ACHN (cell line): Measurements from ENCODE around the gene CHSY1.
"Not testable (repeated sequence)": the region's sequence is repeated elsewhere in the genome, so short reads cannot be mapped to it uniquely, and the experiment has no call there.

Experiments
- DNase-seq: peaks from one replicate; pipeline ENCODE4 v3.0.0-alpha.2; 2015
- in situ Hi-C: cut with HindIII; loops from 2 replicates; pipeline ENCODE4 v1.10.0; 2017; ENCODE audit warnings: low sequenced_read_pairs, low pct_ligation_motif_present, low pct_unique_long_range_greater_than_20kb

CHSY1 gene, protein sequence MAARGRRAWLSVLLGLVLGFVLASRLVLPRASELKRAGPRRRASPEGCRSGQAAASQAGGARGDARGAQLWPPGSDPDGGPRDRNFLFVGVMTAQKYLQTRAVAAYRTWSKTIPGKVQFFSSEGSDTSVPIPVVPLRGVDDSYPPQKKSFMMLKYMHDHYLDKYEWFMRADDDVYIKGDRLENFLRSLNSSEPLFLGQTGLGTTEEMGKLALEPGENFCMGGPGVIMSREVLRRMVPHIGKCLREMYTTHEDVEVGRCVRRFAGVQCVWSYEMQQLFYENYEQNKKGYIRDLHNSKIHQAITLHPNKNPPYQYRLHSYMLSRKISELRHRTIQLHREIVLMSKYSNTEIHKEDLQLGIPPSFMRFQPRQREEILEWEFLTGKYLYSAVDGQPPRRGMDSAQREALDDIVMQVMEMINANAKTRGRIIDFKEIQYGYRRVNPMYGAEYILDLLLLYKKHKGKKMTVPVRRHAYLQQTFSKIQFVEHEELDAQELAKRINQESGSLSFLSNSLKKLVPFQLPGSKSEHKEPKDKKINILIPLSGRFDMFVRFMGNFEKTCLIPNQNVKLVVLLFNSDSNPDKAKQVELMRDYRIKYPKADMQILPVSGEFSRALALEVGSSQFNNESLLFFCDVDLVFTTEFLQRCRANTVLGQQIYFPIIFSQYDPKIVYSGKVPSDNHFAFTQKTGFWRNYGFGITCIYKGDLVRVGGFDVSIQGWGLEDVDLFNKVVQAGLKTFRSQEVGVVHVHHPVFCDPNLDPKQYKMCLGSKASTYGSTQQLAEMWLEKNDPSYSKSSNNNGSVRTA

DNA sequence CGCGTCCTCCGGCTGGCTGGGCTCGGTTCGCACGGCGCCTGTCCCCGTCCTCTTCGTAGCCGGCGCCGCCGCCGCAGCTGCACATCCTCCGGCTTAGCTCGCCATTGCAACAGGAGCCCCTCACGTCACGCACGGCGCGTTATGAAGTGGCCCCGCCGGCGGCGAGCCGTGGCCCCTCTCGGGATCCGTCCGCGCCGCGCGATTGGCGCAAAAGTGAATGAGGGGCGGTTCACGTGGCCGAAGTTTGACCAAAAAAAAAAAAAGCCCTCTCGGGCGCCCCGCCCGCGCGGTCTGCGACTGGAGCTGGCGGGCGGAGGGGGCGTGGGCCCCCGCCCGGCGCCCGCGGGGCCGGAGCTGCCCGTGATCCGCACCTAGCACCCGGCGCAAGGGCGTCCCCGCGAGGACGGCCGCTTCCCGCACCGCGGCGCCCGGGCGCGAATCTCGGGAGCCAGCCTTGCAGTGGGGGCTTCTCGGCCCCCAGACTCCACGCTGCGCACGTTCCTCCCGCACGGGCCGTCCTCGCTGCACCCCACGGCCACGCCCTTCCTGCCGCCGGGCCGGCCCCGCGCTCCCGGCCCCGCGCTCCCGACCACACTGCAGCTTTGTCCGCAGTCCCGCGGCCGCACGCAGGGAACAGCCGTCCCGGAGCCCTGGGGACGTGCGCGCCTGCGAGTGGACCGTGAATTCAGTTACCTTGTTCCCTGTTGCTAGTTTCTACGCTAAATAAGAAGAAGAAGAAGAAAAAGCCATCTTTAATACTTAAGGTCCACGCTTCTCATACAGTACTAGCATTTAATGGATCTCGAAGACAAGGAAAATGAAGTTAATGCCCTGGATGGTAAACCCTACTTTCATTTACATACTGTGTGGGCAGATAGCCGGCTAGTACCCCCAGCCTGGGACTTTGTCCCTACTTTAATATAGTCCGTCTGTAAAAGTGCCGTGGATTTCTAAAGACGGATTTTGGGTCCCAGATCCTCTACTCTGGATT, at the start of gene CHSY1:
CHSY1 (minus strand) TSS at position 219 of the 991 bp plus-strand sequence. CDS start 592 bp downstream, outside the sequence.
- peak; percentile 88 for DNase-seq
- in situ Hi-C loops: no loop called here

DNA sequence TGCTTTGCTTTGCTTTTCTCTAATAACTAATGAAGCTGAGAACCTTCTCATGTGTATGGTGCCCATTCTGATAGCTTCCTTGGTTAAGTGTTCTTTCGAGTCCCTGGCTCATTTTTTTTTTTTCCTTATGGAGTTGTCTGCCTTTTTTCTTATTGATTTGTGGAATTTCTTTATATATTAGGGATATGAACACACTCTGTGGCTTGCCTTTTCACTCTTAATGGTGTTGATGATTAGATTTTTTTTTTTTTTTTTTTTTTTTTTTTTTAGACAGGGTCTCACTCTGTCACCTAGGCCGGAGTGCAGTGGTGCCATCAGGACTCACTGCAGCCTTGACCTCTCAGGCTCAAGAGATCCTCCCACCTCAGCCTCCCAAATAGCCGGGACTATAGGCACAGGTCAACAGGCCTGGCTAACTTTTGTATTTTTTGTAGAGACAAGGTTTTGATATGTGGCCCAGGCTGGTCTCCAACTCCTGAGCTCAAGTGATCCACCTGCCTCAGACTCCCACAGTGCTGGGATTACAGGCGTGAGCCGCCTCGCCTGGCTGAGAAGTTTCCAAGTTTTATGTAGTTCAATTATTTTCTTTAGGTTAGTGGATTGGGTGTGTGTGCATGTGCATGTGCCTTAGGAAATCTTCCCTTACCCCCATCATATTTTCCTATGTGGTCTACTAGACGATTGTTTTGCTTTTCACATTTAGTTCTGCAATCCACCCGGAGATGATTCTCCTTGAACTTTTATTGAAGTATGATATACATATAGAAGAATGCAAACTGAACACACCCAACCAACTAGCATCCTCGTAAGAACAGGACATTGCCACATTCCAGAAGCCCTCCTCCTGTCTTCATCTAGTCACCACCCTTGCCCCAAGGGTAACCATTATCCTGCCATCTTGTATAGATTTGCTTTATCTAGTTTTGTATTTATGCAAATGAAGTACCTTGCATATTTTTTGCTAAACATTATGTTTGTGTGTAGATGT, 44.9 kb upstream of the CHSY1 start:
- in situ Hi-C loops: no loop called here
- no peak for DNase-seq

DNA sequence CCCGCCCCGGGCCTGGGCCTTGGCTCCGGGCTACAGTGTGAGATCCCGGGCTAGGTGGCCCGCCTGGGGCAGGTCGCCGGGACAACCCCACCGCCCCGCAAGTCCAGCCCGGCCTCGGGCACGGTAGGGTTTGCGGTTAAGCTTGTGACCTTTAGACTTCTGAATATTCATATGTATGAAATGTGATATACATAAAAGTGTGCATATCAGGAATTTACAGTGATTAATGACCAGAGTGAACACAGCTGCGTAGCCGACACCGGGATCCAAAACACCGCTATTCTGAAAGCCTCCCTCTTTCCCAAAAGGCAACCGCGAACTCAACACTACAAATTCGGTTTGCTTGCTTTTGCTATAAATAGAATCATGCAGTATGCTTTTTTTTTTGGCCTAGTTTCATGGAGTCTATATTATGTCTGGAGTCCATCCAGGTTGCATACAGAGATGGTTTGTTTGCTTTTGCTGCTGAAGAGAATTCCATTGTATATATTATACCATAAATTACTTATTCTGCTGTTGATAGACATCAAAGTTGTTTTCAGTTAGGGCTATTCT, 43.8 kb upstream of the CHSY1 start:
- no peak for DNase-seq
- in situ Hi-C loops: no loop called here

DNA sequence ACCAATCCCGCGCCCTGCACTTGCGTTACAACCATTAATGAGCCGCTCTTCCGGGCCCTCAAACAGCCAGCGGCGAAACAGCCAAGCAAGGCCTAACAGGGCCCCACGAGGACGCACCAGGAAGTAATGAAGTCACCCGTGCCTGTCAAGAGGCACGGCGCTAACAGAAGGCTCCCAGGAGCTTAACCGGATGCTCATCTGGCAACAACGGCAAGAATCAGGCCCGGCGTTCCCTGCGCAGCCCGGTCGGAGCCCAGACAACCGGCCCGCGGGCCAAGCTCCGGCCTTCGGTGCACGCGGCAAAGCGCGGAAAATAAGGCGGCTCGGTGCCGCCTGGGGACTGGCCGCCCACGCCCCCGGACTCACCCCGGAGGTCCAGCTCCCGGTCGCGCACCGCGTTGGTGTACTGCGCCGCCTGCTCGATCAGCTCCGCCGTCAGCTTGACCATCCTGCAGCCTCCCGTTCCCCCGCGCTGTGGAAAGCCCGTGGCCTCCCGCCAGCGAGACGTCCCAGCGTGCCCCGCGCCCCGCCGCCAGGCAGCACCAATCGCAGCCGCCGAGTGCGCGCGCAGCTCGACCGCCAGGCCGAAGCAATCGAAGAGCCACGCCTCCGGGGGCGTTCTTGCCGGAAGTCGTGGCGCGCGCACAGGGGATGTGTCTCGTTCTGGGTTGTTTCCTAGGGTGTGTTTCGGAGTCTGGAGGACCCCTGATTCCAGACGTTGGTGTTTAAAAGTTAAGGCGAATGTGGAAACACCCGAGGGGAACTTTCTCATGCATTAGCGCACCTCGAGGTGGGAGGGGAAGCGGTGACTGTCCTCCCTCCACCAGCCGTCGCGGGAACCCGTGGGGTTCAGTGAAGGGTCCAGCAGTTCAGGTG, 43.1 kb upstream of the CHSY1 start, which contains the start of gene SNRPA1:
SNRPA1 (minus strand) TSS at position 518 of the 876 bp plus-strand sequence; CDS start at position 448, 70 bp downstream.
- in situ Hi-C loops: no loop called here
- peak; percentile 93 for DNase-seq

DNA sequence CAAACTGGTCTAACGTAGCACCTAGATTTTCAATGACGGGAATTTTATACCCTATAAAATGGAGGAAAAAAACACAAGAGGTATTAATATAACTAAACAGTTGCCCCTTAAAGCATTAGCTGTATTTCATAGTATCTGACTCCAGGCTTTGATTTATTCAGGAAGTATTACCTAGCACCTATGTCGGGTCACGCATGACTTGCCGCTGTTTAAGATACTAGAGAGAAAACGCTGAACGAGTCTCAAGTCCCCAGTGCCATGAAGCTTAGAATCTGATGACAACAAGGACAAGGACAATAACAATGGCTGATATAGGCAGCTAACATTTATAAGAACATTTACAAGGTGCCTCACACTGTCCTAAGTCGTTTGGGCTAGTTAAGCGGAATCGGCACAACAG, 41.3 kb upstream of the CHSY1 start:
- DNase-seq: no peak
- in situ Hi-C loops: no loop called here

DNA sequence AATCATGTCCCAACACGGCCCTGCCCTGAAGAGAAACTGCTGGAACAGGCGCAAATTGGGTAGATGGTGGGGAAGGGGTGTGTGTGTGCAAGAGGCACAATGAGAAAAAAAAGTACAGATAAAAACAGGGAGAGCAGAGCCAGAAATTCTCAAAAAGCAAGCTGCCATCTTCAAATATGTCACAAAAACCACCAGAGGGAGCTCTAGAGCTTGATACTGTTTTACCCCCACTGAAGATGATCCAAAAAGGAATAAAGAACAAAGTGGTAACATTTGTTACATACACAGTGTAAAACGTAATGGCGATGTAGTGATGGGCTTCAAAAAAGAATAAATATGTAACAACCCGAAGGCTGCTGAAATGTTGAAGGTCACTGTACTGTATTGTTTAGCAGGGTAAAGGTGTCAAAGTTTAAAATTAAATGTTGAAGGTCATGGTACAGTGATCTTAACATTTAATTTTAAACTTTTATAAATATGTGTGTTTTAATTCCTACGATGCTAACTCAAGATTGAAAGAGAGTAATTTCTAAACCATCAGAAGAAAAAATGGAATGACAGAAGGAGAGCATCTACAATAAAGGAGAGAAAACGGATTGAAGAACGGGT, 37.2 kb upstream of the CHSY1 start:
- in situ Hi-C loops: no loop called here
- DNase-seq: peak; percentile 63

DNA sequence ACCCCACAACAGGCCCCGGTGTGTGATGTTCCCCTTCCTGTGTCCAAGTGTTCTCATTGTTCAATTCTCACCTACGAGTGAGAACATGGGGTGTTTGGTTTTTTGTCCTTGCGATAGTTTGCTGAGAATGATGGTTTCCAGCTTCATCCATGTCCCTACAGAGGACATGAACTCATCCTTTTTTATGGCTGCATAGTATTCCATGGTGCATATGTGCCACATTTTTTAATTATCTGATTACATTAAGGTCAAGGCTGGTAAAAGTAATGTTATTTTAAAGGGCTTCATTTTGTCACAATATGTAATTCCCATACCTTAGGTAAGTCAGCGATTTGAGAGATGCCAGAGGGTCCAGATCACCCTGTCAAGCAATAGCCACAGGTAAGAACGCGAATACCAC, 35.5 kb upstream of the CHSY1 start:
- DNase-seq, in situ Hi-C loops: not testable (repeated sequence)

DNA sequence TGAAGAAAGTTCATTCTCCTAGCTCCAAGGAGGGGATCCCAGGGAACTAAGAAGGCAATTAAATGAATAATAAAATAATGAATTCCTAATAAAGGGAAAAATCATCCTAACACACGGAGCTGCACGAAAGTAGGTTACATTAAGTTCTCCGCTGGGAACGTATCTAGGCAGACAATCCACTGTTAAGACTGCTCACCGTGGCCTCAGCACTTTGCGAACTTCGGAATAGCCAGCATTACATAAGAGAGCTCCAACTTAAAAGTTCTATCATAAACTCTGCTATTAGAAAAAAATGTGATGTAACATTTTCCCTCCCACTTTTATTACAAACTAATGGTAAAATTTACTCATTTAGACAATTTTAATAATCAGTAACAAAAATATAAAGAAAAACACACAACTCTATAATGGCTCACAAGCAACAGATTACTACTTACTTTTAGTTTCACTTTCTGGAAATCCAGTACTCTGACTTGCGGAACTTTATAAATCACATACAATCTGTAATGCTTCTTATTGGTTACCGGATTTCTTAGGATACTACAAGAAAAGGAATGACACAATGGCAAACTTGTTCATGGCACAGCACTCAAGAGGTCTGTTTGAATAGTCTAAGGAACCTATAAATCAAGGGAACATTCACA, 34.7 kb upstream of the CHSY1 start:
- in situ Hi-C loops: no loop called here
- DNase-seq: no peak

DNA sequence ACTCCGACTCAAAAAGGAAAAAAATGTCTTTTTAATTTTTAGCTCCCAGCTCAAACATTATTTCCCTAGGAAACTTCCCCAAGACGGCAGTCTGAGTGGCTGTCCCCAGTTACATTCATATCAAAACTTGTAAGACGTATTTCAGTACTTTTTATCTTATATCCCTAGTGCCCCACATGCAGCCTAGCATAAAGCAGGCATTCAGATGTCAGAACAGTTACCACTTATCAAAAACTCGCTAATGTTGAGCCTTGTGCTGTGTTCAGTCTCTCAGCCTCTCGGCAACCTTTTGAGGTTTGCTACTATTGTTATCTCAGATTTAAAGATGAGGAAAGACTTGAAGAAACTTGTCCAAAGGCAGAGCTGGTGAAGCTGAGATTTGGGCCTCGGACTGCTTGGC, 32.1 kb upstream of the CHSY1 start:
- in situ Hi-C loops: no loop called here

DNA sequence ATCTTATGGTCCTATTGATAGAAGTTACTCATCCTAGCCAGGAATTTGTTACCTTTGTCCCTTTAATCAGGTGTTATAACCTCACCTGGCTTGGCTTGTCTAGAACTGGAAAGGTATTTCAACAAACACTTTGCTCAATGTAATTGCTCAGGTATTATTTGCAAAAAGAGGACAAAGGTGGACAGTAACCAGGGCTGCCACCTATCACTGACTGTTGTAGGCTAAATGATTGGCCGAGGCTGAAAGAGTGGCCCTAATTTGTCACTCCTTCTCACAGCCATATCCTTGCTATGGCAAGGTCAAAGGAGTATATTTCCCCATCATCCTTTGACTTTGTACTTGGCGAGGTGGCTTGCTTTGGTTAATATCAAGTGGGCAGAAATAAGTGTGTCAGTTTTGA, 28.2 kb upstream of the CHSY1 start:
- no peak for DNase-seq
- in situ Hi-C loops: no loop called here

More for the DNA sequence above, 32.1 kb upstream of the CHSY1 start:
- no peak for DNase-seq

DNA sequence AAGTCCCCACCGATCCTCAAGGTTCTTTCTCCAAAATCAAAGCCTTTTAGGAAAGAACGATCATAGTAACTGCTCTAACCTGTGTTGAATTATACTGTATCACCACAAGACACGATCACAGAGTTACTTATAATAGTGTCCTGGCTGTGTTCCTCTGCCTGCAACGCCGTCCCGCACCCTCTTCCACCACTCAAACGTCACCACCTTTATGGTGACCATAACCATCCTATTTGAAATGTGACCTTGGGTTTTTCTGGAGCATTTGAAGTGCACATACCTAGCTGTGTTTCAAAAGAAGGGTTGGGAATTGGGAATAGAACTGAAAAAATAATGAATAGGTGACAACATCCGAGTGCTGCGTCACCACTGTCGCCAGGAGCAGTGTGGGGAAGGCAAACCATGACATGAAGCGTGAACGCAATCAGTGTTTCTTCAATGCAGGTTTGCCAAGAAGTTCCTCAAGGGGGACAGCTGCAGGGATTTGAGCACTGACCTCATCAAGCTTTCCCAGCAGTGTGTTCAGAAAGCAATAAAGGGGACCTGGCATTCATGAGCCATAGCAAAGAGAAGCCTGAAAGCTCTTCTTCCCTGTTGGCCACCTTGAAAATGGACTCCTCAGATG, 26.2 kb upstream of the CHSY1 start:
- in situ Hi-C loops: no loop called here
- DNase-seq: no peak

DNA sequence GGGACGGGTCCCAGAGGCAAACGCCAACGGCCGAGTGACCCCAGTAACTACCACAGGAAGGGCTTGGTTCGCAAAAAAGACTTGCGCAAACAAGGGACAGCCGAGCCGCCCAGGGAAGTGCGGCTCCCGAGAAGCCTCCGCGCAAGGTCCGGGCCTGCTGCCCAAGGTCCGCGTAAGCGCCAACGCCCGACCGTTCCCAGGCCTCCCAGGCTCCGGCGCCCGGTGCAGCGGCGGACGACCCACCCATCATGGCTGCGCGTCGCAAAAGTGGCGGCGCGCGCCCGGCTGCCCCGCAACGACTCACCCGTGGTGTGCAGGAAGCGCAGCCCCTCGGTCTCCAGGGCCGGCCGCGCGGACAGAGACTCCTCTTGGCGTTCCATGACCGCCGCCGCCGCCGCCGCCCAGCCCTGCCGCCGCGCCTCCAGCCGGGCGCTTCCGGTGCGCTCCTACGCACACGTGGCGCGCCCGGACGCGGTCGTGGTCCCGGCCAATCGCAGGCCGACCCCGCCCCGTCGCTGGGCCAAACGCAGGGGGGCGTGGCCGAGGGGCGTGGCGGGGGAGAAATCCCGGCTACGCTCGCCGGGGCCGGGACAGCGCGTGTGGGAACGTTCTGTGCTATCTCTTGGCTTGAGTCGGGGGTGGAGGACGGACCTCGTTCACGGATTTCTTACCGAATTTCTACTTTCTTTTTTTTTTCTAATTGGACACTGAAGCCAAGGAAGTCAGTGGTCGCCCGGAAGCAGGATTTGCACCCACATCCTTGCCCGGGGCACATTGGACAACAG, 25.4 kb upstream of the CHSY1 start, which contains the start of gene SELENOS:
SELENOS (minus strand) TSS at position 448 of the 785 bp plus-strand sequence; CDS start at position 380, 68 bp downstream.
- peak; percentile 86 for DNase-seq
- in situ Hi-C loops: no loop called here

DNA sequence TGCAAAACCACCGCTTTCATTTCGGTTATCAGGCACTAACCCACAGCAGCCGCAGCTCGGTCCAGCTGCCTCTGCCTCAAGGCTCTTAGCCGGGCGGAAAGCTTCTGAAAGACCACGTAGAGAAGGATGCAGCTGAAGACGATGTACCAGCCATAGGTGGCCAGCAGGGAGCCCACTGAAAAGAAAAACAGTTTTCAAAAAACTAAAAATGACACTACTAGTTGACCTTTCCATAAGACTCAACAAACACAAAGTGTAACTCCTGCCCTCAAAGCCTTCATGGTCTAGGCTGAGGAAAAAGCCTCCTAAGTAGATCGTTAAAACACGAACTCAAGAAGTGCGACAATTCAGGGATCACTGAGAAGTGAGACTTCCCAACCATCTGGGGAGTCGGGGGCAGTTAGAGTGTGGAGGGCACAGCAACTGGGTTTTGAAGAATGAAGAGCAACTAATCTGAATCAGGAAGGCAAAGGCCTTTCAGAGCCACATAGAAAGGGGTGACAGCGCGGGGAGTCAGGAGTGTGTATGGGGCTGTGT, 24.7 kb upstream of the CHSY1 start:
- in situ Hi-C loops: no loop called here
- peak; percentile 42 for DNase-seq

DNA sequence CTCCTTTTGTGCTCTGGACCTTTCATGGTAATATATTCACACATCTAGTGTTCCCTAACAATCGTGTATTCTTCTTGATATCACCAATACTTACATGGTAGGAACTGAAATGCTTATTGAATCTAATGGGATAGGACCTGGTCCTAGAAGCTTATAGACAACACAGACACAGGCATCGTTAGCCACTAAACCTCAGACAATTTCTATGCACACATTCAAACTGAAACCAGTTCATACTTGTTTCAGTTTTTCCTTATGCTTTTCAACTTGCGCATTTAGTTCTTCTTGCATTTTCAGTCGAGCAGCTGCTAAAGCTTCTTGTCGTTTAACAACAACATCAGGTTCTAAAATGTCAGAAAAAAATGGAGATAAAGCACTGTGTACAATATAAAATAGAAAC, 23.2 kb upstream of the CHSY1 start:
- in situ Hi-C loops: no loop called here
- DNase-seq: no peak
